BLaER1 (cell line): Measurements from ENCODE around the gene FAM24B.
"Not testable (repeated sequence)": the region's sequence is repeated elsewhere in the genome, so short reads cannot be mapped to it uniquely, and the experiment has no call there.

Experiments
- H3K27ac ChIP-seq: shearing (Covaris generic); formaldehyde crosslinking; 2 replicates; pipeline ENCODE4 v1.8.1; 2022
- H3K27me3 ChIP-seq: shearing (Covaris generic); formaldehyde crosslinking; 2 replicates; pipeline ENCODE4 v1.8.1; 2022
- H3K36me3 ChIP-seq: shearing (Covaris generic); formaldehyde crosslinking; 2 replicates; pipeline ENCODE4 v1.8.1; 2022
- H3K4me1 ChIP-seq: shearing (Covaris generic); formaldehyde crosslinking; 2 replicates; pipeline ENCODE4 v1.8.1; 2022
- H3K4me2 ChIP-seq: shearing (Covaris generic); formaldehyde crosslinking; 2 replicates; pipeline ENCODE4 v1.8.1; 2022
- H3K4me3 ChIP-seq: shearing (Covaris generic); formaldehyde crosslinking; 2 replicates; pipeline ENCODE4 v1.8.1; 2022
- H3K9ac ChIP-seq: shearing (Covaris generic); formaldehyde crosslinking; 2 replicates; pipeline ENCODE4 v1.8.1; 2022
- H3K9me3 ChIP-seq: shearing (Covaris generic); formaldehyde crosslinking; 2 replicates; pipeline ENCODE4 v1.8.1; 2022
- H4K20me1 ChIP-seq: shearing (Covaris generic); formaldehyde crosslinking; 2 replicates; pipeline ENCODE4 v1.8.1; 2022
- Cebpa-rat ChIP-seq: shearing (Covaris generic); IDR thresholded peaks from 2 replicates; pipeline ENCODE4 v1.8.1; 2022

The FAM24B gene

DNA sequence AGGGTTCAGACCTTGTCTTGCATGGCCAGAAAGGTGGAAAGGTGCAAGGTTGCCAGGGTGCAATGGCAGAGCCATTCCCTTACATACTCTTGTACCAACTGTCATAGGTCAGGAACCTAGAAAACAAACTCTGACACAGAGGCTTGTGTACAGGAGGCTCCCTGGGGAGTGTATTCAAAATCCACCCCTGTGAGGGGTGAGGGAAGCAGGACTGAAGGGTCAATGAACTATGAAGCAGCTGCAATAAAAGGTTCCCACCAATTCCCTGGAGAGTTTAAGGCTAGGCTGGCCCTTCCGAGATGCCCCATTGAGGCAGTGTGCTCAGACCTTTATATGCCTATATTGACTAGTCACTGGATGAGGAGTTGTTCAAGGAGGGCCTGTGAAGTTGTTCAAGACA is 19.9 kb downstream of the FAM24B start:
- Histone ChIP-seq H3K4me3 (peak overlapping the region; percentile 13; the same call in 1 of the 2 replicates), H3K4me2 (peak overlapping the region; percentile 89), H3K36me3 (no peaks in the 10 kb centered on the region), H3K9ac (0 out of 2 replicates have a peak overlapping the region, but pooled peaks have one; percentile 2), H3K27ac (peak overlapping the region; percentile 62), H3K27me3 (no peaks in the 10 kb centered on the region), H3K4me1 (peaks cover 75% of the 10 kb centered on the region), H3K9me3 (peaks cover 10% of the 10 kb centered on the region; the same call in 1 of the 2 replicates), H4K20me1 (no peaks in the 10 kb centered on the region)
- TF ChIP-seq Cebpa-rat = no peak

- H3K36me3 ChIP-seq, H3K27ac ChIP-seq, H3K4me3 ChIP-seq, H4K20me1 ChIP-seq, H3K4me2 ChIP-seq, H3K27me3 ChIP-seq, H3K9ac ChIP-seq: not testable (repeated sequence)
- H3K9me3 ChIP-seq = peaks cover 15% of the 10 kb centered on the region
- peaks cover 90% of the 10 kb centered on the region for H3K4me1 ChIP-seq
Observed at GRCh38 chr10:122858042-122858441, 21.3 kb downstream of the FAM24B start.

DNA sequence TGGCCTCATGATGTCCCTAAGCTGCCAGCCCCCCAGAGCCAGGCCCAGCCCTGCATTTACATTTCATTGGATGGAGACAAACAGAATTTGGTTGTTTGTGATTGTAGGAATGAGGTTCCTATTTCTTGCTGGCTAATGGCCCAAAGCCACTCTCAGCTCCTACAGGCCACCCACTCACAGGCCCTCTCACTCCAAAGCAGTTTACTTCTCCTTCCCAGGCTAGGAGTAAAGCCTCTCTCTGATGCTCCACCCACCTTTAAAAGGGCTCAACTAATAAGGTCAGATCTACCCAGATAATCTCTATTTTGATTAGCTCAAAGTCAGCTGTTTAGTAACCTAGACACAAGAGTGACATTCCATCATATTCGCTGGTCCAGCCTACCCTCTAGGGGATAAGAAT is 22.5 kb downstream of the FAM24B start:
- Histone ChIP-seq H3K27ac (peak overlapping the region; percentile 48), H3K4me2 (peak overlapping the region; percentile 27; the same call in 1 of the 2 replicates), H3K27me3 (no peaks in the 10 kb centered on the region), H3K4me1 (peaks cover 88% of the 10 kb centered on the region), H3K4me3 (no peak overlapping the region), H4K20me1 (no peaks in the 10 kb centered on the region), H3K36me3 (no peaks in the 10 kb centered on the region), H3K9me3 (peaks cover 27% of the 10 kb centered on the region), H3K9ac (no peak overlapping the region)
- no peak for TF ChIP-seq Cebpa-rat

DNA sequence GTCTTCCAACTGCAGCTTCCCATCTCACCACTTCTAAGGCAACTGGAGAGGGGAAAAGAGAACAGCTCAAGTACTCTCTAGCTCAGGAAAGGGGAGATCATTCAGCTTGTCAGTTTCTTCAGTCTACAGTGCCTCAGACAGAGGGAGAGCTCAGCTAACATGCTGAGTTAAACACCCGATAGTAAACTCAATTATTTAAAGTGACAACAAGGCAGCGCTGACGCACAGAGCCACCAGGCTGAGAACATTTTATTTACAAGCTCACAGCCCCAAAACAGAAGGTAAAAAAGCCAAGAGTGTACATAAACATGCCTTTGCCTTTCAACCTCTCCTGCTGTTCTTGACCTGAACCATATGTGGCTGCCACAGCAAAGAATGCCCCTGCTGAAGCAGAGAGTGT is 23.6 kb downstream of the FAM24B start:
- Histone ChIP-seq H3K4me3 (no peak overlapping the region), H3K9me3 (peaks cover 36% of the 10 kb centered on the region), H4K20me1 (no peaks in the 10 kb centered on the region), H3K27me3 (no peaks in the 10 kb centered on the region), H3K9ac (no peak overlapping the region), H3K4me2 (peak overlapping the region; percentile 27; the same call in 1 of the 2 replicates), H3K36me3 (no peaks in the 10 kb centered on the region), H3K4me1 (peaks cover 80% of the 10 kb centered on the region), H3K27ac (peak overlapping the region; percentile 45)
- TF ChIP-seq Cebpa-rat = no peak

DNA sequence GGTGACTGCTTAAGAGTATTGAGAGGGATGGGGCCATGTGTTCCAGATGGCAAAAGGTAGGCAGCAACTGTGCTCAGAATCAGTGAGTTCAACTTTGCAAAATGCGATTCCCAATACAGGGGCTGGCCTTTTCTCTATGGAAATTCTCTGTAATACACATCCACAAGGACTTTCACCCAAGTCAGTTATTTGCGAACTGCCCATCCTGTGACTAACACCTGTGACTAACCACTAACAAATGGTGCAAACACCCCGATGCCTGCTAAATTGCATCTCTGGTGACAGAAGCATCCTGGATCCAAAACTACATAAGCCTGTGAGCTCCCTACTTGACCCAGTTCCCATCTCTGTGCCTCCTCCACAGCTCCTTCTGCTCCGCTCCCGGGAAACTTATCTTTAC is 24.7 kb downstream of the FAM24B start:
- Histone ChIP-seq H3K27ac (peak overlapping the region; percentile 45; the same call in 1 of the 2 replicates), H3K4me1 (peaks cover 80% of the 10 kb centered on the region), H3K4me2 (peak overlapping the region; percentile 48; the same call in 1 of the 2 replicates), H3K27me3 (no peaks in the 10 kb centered on the region), H3K9ac (no peak overlapping the region), H3K36me3 (no peaks in the 10 kb centered on the region), H3K9me3 (peaks cover 41% of the 10 kb centered on the region), H4K20me1 (no peaks in the 10 kb centered on the region), H3K4me3 (no peak overlapping the region)
- no peak for TF ChIP-seq Cebpa-rat

DNA sequence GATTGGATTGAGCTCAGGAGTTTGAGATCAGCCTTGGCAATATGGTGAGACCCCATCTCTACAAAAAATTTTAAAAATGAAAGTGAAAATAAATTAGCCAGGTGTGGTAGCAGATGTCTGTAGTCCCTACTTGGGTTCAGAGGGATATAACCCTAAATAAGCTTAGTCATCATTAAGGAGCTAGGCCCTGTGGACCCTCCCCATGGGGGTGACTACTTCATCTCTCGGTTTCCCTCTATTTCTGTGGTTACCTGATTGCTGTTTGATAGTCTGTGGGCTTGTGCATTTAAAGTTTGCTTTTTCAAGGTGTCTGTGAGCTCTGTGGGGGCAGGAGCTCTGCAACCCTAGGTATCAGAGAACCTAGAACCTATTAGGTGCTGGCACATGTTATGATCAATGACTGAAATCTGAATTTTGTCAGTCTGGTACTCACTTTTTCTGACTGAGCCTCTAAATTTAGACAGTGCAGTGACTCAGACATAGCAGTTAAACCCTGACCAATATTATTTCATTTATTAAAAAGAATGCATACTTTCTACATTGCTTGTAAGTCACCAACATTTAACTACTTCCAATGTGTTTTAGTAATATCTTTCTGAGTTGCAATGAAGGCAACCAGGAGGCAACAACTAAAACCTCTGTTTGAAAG is 25.6 kb downstream of the FAM24B start:
- Histone ChIP-seq H3K27ac (no peak overlapping the region), H3K4me1 (peaks cover 80% of the 10 kb centered on the region), H3K4me3 (no peak overlapping the region), H3K4me2 (peak overlapping the region; percentile 48), H4K20me1 (no peaks in the 10 kb centered on the region), H3K9ac (no peak overlapping the region), H3K36me3 (no peaks in the 10 kb centered on the region), H3K9me3 (peaks cover 41% of the 10 kb centered on the region), H3K27me3 (no peaks in the 10 kb centered on the region)
- TF ChIP-seq Cebpa-rat = no peak

DNA sequence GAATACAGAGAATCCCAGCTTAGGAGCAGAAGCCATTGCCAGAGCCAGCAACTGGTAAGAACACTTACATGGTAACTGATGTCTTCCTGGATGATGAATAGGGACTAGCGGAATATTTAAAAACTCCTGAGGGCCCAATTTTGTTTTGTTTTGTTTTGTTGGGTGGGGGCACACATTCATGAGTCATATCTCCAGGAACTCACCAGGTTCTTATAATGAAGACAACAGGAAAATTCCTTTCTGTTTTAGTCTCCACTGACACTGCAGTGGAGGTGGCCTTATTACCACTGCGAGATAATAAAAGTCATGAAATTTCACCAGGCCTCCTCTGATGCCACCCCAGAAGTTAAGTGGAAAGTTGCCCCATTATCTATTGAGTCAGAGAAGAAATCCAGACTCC is 27.1 kb downstream of the FAM24B start:
- no peaks in the 10 kb centered on the region for H4K20me1 ChIP-seq
- no peak overlapping the region for H3K4me3 ChIP-seq
- peaks cover 82% of the 10 kb centered on the region for H3K4me1 ChIP-seq
- TF ChIP-seq Cebpa-rat = no peak
- H3K27me3 ChIP-seq = no peaks in the 10 kb centered on the region
- no peak overlapping the region for H3K9ac ChIP-seq
- H3K9me3 ChIP-seq = peaks cover 41% of the 10 kb centered on the region
- no peaks in the 10 kb centered on the region for H3K36me3 ChIP-seq
- no peak overlapping the region for H3K4me2 ChIP-seq
- H3K27ac ChIP-seq = peak overlapping the region; percentile 45

GRCh38 chr10:122850705-122851640 is 28.4 kb downstream of the FAM24B start:
- Histone ChIP-seq H3K9ac (no peak overlapping the region), H3K36me3 (no peaks in the 10 kb centered on the region), H3K4me3 (no peak overlapping the region), H3K4me1 (peaks cover 82% of the 10 kb centered on the region), H3K9me3 (peaks cover 39% of the 10 kb centered on the region), H4K20me1 (no peaks in the 10 kb centered on the region), H3K27me3 (no peaks in the 10 kb centered on the region), H3K27ac (peak overlapping the region; percentile 94), H3K4me2 (peak overlapping the region; percentile 84)
- TF ChIP-seq Cebpa-rat = no peak

DNA sequence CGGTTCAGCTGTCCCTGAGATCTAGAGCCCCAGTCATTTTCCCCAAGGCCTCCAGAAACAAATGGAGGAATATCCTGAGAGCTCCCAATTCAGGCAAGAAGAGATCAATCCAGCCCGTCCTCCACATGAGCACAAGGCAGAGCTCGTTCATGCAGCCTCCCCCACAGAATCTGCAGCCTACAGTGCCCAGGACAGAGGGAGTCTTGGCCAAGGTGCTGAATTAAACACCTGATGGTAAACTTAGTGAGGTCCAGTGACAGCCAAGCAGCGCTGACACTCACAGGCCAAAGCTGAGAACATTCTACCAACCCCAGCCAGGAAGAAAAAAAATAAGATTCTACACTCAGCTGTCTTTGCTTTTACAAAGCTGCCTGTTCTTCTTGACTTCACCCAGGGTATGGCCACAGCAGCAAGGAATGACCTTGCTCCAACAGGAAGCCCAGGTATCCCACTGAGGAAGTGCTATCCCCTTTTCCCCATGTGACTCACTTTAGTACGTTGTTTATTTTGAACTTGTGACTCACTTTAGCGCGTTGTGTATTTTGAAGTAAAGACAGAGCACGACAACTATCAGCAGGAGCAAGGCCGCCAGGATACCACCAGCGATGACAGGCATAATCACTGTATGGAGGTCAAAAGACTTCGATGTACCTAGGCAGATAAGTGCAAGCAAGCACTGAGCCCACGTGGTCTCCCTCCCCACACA is 29.3 kb downstream of the FAM24B start:
- Histone ChIP-seq H3K36me3 (no peaks in the 10 kb centered on the region), H3K27ac (peak overlapping the region; percentile 94), H3K9me3 (peaks cover 30% of the 10 kb centered on the region), H3K9ac (0 out of 2 replicates have a peak overlapping the region, but pooled peaks have one; percentile 30), H3K4me2 (peak overlapping the region; percentile 84), H3K27me3 (no peaks in the 10 kb centered on the region), H3K4me1 (peaks cover 80% of the 10 kb centered on the region), H3K4me3 (no peak overlapping the region), H4K20me1 (no peaks in the 10 kb centered on the region)
- no peak for TF ChIP-seq Cebpa-rat
